Natural killer cell (primary cell): ENCODE measurements around the gene SEMA3B. TPM values are rescaled to one million over a fixed set of nuclear protein-coding genes. Genes with fewer than 3 reads are reported as not detected.
"Not testable (repeated sequence)": the region's sequence is repeated elsewhere in the genome, so short reads cannot be mapped to it uniquely, and the experiment has no call there.

Source experiments
- ATAC-seq, 3 donors: fragments of 150-1000 bp in 2 of 3; fragments of 200-7000 bp in 1 of 3; cut with Tn5 transposase; 1 replicate in 1 of 3; 2 replicates in 2 of 3; pipeline ENCODE4 v1.10.0; 2021; ENCODE audit warnings: mild to moderate bottlenecking in 2 of 3, moderate library complexity in 2 of 3
- DNase-seq, 2 donors: peaks; one replicate each; pipeline versions ENCODE4 v3.0.0 to v3.0.0-alpha.2; 2013 to 2021; ENCODE audit warnings: mixed read lengths in 1 of 2
- H3K27ac ChIP-seq: one replicate; pipeline ENCODE4 v1.5.1; 2013; ENCODE audit warnings: mild to moderate bottlenecking, low read length
- H3K27me3 ChIP-seq: one replicate; pipeline ENCODE4 v1.6.1; 2013; ENCODE audit warnings: low read length; ENCODE audit not compliant: control insufficient read depth, insufficient read depth
- H3K36me3 ChIP-seq: one replicate; pipeline ENCODE4 v1.6.1; 2013; ENCODE audit warnings: low read length; ENCODE audit not compliant: control insufficient read depth, insufficient read depth
- H3K4me1 ChIP-seq: one replicate; pipeline ENCODE4 v1.6.1; 2013; ENCODE audit warnings: low read length; ENCODE audit not compliant: control insufficient read depth, insufficient read depth
- H3K4me3 ChIP-seq: one replicate; pipeline ENCODE4 v1.5.1; 2013; ENCODE audit warnings: low read length
- H3K9me3 ChIP-seq: one replicate; pipeline ENCODE4 v1.6.1; 2013; ENCODE audit warnings: low read length; ENCODE audit not compliant: control insufficient read depth, insufficient read depth
- H3K27ac Mint-ChIP-seq, 2 donors: one replicate each; pipeline ENCODE4 v1.8.0; 2022; ENCODE audit warnings: mild to moderate bottlenecking in 2 of 2, mixed read lengths in 2 of 2, moderate library complexity in 1 of 2
- H3K27me3 Mint-ChIP-seq, 2 donors: one replicate each; pipeline ENCODE4 v1.8.0; 2022; ENCODE audit warnings: low read depth in 2 of 2, mixed read lengths in 2 of 2
- H3K36me3 Mint-ChIP-seq: one replicate; pipeline ENCODE4 v1.8.0; 2022; ENCODE audit warnings: mixed read lengths
- H3K4me1 Mint-ChIP-seq, 2 donors: one replicate each; pipeline ENCODE4 v1.8.0; 2022; ENCODE audit warnings: mixed read lengths in 2 of 2
- H3K4me3 Mint-ChIP-seq: one replicate; pipeline ENCODE4 v1.8.0; 2022; ENCODE audit warnings: mild to moderate bottlenecking, moderate library complexity, mixed read lengths
- H3K9me3 Mint-ChIP-seq, 2 donors: one replicate each; pipeline ENCODE4 v1.8.0; 2022; ENCODE audit warnings: mixed read lengths in 2 of 2
- CTCF ChIP-seq: fragments of 200-600 bp; IDR thresholded peaks from one replicate; pipeline ENCODE4 v1.8.0; 2022; ENCODE audit warnings: antibody characterized with exemption
- WGBS: methylation state at CpG from one replicate; pipeline ENCODE4 v1.1.7; 2013; ENCODE audit warnings: missing lambda C conversion rate; ENCODE audit not compliant: insufficient coverage; 5-methylcytosine and 5-hydroxymethylcytosine counted together
- intact Hi-C: fragments of 100-400 bp; cut with micrococcal nuclease; formaldehyde crosslinking; loops from one replicate; pipeline ENCODE4 v1.14.2; 2022
- total RNA-seq, 4 donors: library from RNA; stranded (reverse); fragments of 120-200 nt in 1 of 4; gene quantifications; one replicate each; pipeline versions ENCODE4 v1.2.3 to v1.2.4, GENCODE V29; 2013 to 2022

SEMA3B gene
- total RNA-seq, 3 donors from 2014 or later (not counting 1 experiment from before 2014, with no cell fraction given), result 0.97 to 2.0 (median 0.99) TPM

GRCh38 chr3:50226888-50227389 lies 42.0 kb upstream of the SEMA3B start:
- Mint-ChIP-seq H3K27me3 (peaks cover 5 to 9% of the 10 kb centered on the region in 2 donors), H3K4me3 (peak overlapping the region; percentile 98), H3K36me3 (no peaks in the 10 kb centered on the region), H3K4me1 (peaks cover 16 to 23% of the 10 kb centered on the region in 2 donors), H3K9me3 (no peaks in the 10 kb centered on the region), H3K27ac (peak overlapping the region; percentile 86 to 92)
- Histone ChIP-seq H3K36me3 (no peaks in the 10 kb centered on the region), H3K4me1 (peaks cover 41% of the 10 kb centered on the region), H3K27ac (peak overlapping the region; percentile 63), H3K27me3 (no peaks in the 10 kb centered on the region), H3K4me3 (peak overlapping the region; percentile 48), H3K9me3 (no peaks in the 10 kb centered on the region)
- peak in 1 of 2 donors; percentile 74 for DNase-seq
- intact Hi-C loops, result loop anchor here (1.0 kb wide), 6 partner anchors 8 to 106 kb away; no protein-coding TSS in a partner anchor
- ATAC-seq, result peak; percentile 41 to 57 (median 46)
- WGBS, result under 1% methylated on average over 40 of the region's 40 CpGs
- no peak for TF ChIP-seq CTCF

- Histone ChIP-seq H3K9me3 (no peaks in the 10 kb centered on the region), H3K36me3 (no peaks in the 10 kb centered on the region), H3K27ac (peak overlapping the region; percentile 66), H3K4me3 (peak overlapping the region; percentile 68), H3K27me3 (no peaks in the 10 kb centered on the region), H3K4me1 (peaks cover 41% of the 10 kb centered on the region)
- Mint-ChIP-seq H3K4me1 (peaks cover 16 to 23% of the 10 kb centered on the region in 2 donors), H3K36me3 (no peaks in the 10 kb centered on the region), H3K4me3 (peak overlapping the region; percentile 98), H3K9me3 (no peaks in the 10 kb centered on the region), H3K27me3 (peaks cover 5 to 9% of the 10 kb centered on the region in 2 donors), H3K27ac (peak overlapping the region; percentile 86 to 92)
- ATAC-seq (peak; percentile 82 to 93 (median 86)), DNase-seq (peak; percentile 89 to 95)
- WGBS, result under 1% methylated on average over 51 of the region's 51 CpGs
- TF ChIP-seq CTCF, result peak; percentile 77
- intact Hi-C loops, result loop anchor here (1.0 kb wide), 4 partner anchors 8 to 47 kb away; no protein-coding TSS in a partner anchor
These were observed 41.4 kb upstream of the SEMA3B start for GRCh38 chr3:50227390-50228183.

- H3K9me3 ChIP-seq, H3K36me3 ChIP-seq, ATAC-seq, H3K27me3 Mint-ChIP-seq, intact Hi-C loops, H3K9me3 Mint-ChIP-seq, H3K36me3 Mint-ChIP-seq, H3K27me3 ChIP-seq, DNase-seq: not testable (repeated sequence)
- Histone ChIP-seq H3K4me3 (peak overlapping the region; percentile 68), H3K4me1 (peaks cover 41% of the 10 kb centered on the region), H3K27ac (peak overlapping the region; percentile 66)
- H3K4me3 Mint-ChIP-seq, result peak overlapping the region; percentile 98
- H3K27ac Mint-ChIP-seq, result peak overlapping the region; percentile 86 to 92
- peaks cover 16 to 23% of the 10 kb centered on the region in 2 donors for H3K4me1 Mint-ChIP-seq
- 63% methylated on average over 15 of the region's 15 CpGs for WGBS
These were observed 40.7 kb upstream of the SEMA3B start for GRCh38 chr3:50228184-50228763.

- Mint-ChIP-seq H3K9me3 (no peaks in the 10 kb centered on the region), H3K4me1 (peaks cover 16 to 23% of the 10 kb centered on the region in 2 donors), H3K27ac (no peak overlapping the region), H3K36me3 (no peaks in the 10 kb centered on the region), H3K27me3 (peaks cover 4% of the 10 kb centered on the region in 2 donors), H3K4me3 (peak overlapping the region; percentile 49)
- Histone ChIP-seq H3K27ac (no peak overlapping the region), H3K4me1 (peaks cover 42% of the 10 kb centered on the region), H3K36me3 (no peaks in the 10 kb centered on the region), H3K4me3 (no peak overlapping the region), H3K27me3 (no peaks in the 10 kb centered on the region), H3K9me3 (no peaks in the 10 kb centered on the region)
- intact Hi-C loops, result no loop called here
- ATAC-seq (no peak), DNase-seq (no peak)
- no peak for TF ChIP-seq CTCF
- 95% methylated on average over 3 of the region's 3 CpGs for WGBS
These were observed 39.5 kb upstream of the SEMA3B start for GRCh38 chr3:50229490-50229889.
